K562 (cell line): ENCODE results near the gene HSPB6. TPM values are rescaled to one million over a fixed set of nuclear protein-coding genes. Genes with fewer than 3 reads are reported as not detected.

ENCODE experiments used
- CBX8 ChIP-seq: fragments of 200-600 bp; sonication (generic); IDR thresholded peaks from 2 replicates; pipeline ENCODE4 v1.6.1; 2012; ENCODE audit warnings: borderline replicate concordance, mixed run types, low read depth, mild to moderate bottlenecking, moderate library complexity, mixed read lengths, low read length, control low read depth, inconsistent platforms; ENCODE audit not compliant: poor library complexity, severe bottlenecking; ENCODE audit errors: extremely low read depth
- CHCHD3 ChIP-seq: fragments of 250-450 bp; sonication (Bioruptor Pico); IDR thresholded peaks from 2 replicates; pipeline ENCODE4 v2.1.2; 2022; ENCODE audit warnings: mild to moderate bottlenecking
- CREB1 ChIP-seq, 2 experiments: sonication (generic) in 1 of 2; formaldehyde crosslinking in 1 of 2; IDR thresholded peaks; 2 replicates each; pipeline versions ENCODE4 v1.6.1 to v1.8.0; 2012 to 2022; ENCODE audit warnings: inconsistent platforms in 1 of 2, mild to moderate bottlenecking in 1 of 2, missing genetic modification reagents in 1 of 2, moderate library complexity in 1 of 2
- DMBX1 ChIP-seq: fragments of 250-450 bp; sonication (Bioruptor Pico); IDR thresholded peaks from 2 replicates; pipeline ENCODE4 v1.8.0; 2022; ENCODE audit warnings: inconsistent platforms, mild to moderate bottlenecking, moderate library complexity, borderline replicate concordance
- GATA2 ChIP-seq: sonication (generic); formaldehyde crosslinking; IDR thresholded peaks from 2 replicates; pipeline ENCODE4 v1.4.0; 2020; ENCODE audit warnings: mild to moderate bottlenecking, missing genetic modification reagents
- HDAC3 ChIP-seq: fragments of 450-650 bp; IDR thresholded peaks from 2 replicates; pipeline ENCODE4 v1.6.1; 2018; ENCODE audit warnings: borderline replicate concordance, mild to moderate bottlenecking, moderate library complexity; ENCODE audit not compliant: partially characterized antibody
- HNRNPUL1 ChIP-seq: fragments of 200-400 bp; formaldehyde crosslinking; IDR thresholded peaks from 2 replicates; pipeline ENCODE4 v1.6.1; 2017; ENCODE audit warnings: low read length
- IRF2 ChIP-seq: sonication (generic); formaldehyde crosslinking; IDR thresholded peaks from 2 replicates; pipeline ENCODE4 v1.8.1; 2022; ENCODE audit warnings: mild to moderate bottlenecking, missing genetic modification reagents
- KDM5B ChIP-seq: fragments of 200-600 bp; sonication (generic); IDR thresholded peaks from 2 replicates; pipeline ENCODE4 v1.6.1; 2012; ENCODE audit warnings: low read depth, mild to moderate bottlenecking, moderate library complexity, low read length, control low read depth, inconsistent platforms; ENCODE audit not compliant: insufficient replicate concordance
- L3MBTL2 ChIP-seq: fragments of 450-650 bp; IDR thresholded peaks from 2 replicates; pipeline ENCODE4 v1.6.1; 2016; ENCODE audit warnings: mild to moderate bottlenecking, moderate library complexity
- MBD1 ChIP-seq: fragments of 250-450 bp; sonication (Bioruptor Pico); IDR thresholded peaks from 2 replicates; pipeline ENCODE4 v1.8.0; 2022; ENCODE audit warnings: inconsistent platforms
- MIER1 ChIP-seq: fragments of 450-650 bp; IDR thresholded peaks from 2 replicates; pipeline ENCODE4 v1.6.1; 2016; ENCODE audit warnings: antibody characterized with exemption, mild to moderate bottlenecking, low read depth
- NBN ChIP-seq: fragments of 450-650 bp; IDR thresholded peaks from 2 replicates; pipeline ENCODE4 v1.6.1; 2016; ENCODE audit warnings: low read depth, mild to moderate bottlenecking
- NFATC3 ChIP-seq: fragments of 450-650 bp; IDR thresholded peaks from 2 replicates; pipeline ENCODE4 v1.6.1; 2017; ENCODE audit warnings: mild to moderate bottlenecking
- RBM14 ChIP-seq: fragments of 200-400 bp; formaldehyde crosslinking; IDR thresholded peaks from 2 replicates; pipeline ENCODE4 v1.6.1; 2018; ENCODE audit warnings: low read depth, mild to moderate bottlenecking, low read length, moderate library complexity, borderline replicate concordance; ENCODE audit not compliant: insufficient read depth
- SMAD2 ChIP-seq: fragments of 150-350 bp; IDR thresholded peaks from 2 replicates; pipeline ENCODE4 v1.6.1; 2014; ENCODE audit warnings: low read depth, mild to moderate bottlenecking, low read length
- TAL1 ChIP-seq: fragments of 450-650 bp; IDR thresholded peaks from 2 replicates; pipeline ENCODE4 v1.6.1; 2016; ENCODE audit warnings: mild to moderate bottlenecking
- TEAD4 ChIP-seq, 2 experiments: sonication (generic) in 1 of 2; formaldehyde crosslinking in 1 of 2; IDR thresholded peaks; 2 replicates each; pipeline versions ENCODE4 v1.6.1 to v1.8.0; 2012 to 2022; ENCODE audit warnings: borderline replicate concordance in 1 of 2, inconsistent platforms in 1 of 2, low read length in 1 of 2, mild to moderate bottlenecking in 1 of 2, missing genetic modification reagents in 1 of 2
- VEZF1 ChIP-seq: fragments of 200-800 bp; sonication (Bioruptor generic); IDR thresholded peaks from 2 replicates; pipeline ENCODE4 v1.6.1; 2017; ENCODE audit warnings: missing genetic modification characterization, missing compliant biosample characterization
- XRCC3 ChIP-seq: fragments of 450-650 bp; IDR thresholded peaks from 2 replicates; pipeline ENCODE4 v1.6.1; 2017; ENCODE audit warnings: mild to moderate bottlenecking, moderate library complexity
- ZNF133 ChIP-seq: fragments of 250-450 bp; sonication (Bioruptor Pico); IDR thresholded peaks from 2 replicates; pipeline ENCODE4 v1.4.0; 2020; ENCODE audit warnings: mild to moderate bottlenecking
- ZNF143 ChIP-seq: sonication (generic); formaldehyde crosslinking; IDR thresholded peaks from 2 replicates; pipeline ENCODE4 v1.9.0; 2022; ENCODE audit warnings: mild to moderate bottlenecking, missing genetic modification reagents
- ZNF699 ChIP-seq: fragments of 250-450 bp; sonication (Bioruptor Pico); IDR thresholded peaks from 2 replicates; pipeline ENCODE4 v1.8.0; 2021; ENCODE audit warnings: mild to moderate bottlenecking, moderate library complexity; ENCODE audit not compliant: insufficient replicate concordance
- ZNF707 ChIP-seq: fragments of 250-450 bp; sonication (Bioruptor Pico); conservative IDR thresholded peaks from 2 replicates; pipeline ENCODE4 v1.8.0; 2022; ENCODE audit warnings: inconsistent platforms, mild to moderate bottlenecking, moderate library complexity
- ZNF780A ChIP-seq: fragments of 250-450 bp; sonication (Bioruptor Pico); IDR thresholded peaks from 2 replicates; pipeline ENCODE4 v1.5.0; 2021; ENCODE audit warnings: mild to moderate bottlenecking
- polyA plus RNA-seq, 8 experiments: library from polyadenylated mRNA; depleted of rRNA in 4 of 8; stranded (reverse) in 5 of 8; unstranded in 3 of 8; fragments of >200 nt; fragmentation: Nextera tagmentation in 2 of 8; fragmentation: Illumina TruSeq in 1 of 8; extraction: Ambion mirVana in 2 of 8; extraction: Trizol in 1 of 8; gene quantifications; 2 replicates each; pipeline versions ENCODE4 v1.2.1 to v1.2.3, GENCODE V29; 2011 to 2014; ENCODE audit warnings: inconsistent platforms in 1 of 8, missing spikeins in 1 of 8
- total RNA-seq, 7 experiments: library from RNA; depleted of rRNA in 6 of 7; stranded (reverse); fragments of >200 nt in 6 of 7; fragmentation: Illumina TruSeq in 2 of 7; extraction: Trizol in 2 of 7; gene quantifications; 2 replicates each; pipeline versions ENCODE4 v1.2.1 to v1.2.3, GENCODE V29; 2011 to 2021; ENCODE audit warnings: low replicate concordance in 1 of 7

Gene HSPB6
- total and polyA plus RNA-seq, 9 of the 15 experiments (the other 6 are each of a cell fraction or from before 2014, with no cell fraction given) = 0.55 TPM; not detected in 8

GRCh38 chr19:35748106-35749020 is 8.5 kb downstream of the HSPB6 start, which contains the start of gene LIN37 (continued):
- TF ChIP-seq NFATC3 (no peak), ZNF133 (no peak), HNRNPUL1 (no peak), TAL1 (no peak), ZNF143 (CRISPR knock-in tag) (peak; percentile 96), SMAD2 (no peak; the same call in 1 of the 2 replicates), IRF2 (CRISPR knock-in tag) (no peak), ZNF707 (CRISPR knock-in tag) (no peak), XRCC3 (no peak), CREB1 (IDR thresholded peaks at IDR 0.05) (peak; percentile 68), CREB1 (CRISPR knock-in tag; IDR thresholded peaks at IDR 0.05) (peak; percentile 83), MIER1 (no peak), CBX8 (no peak), TEAD4 (IDR thresholded peaks at IDR 0.05; ENCODE audit: low read length) (0 out of 2 replicates have a peak, but pooled peaks have one; percentile 4), TEAD4 (CRISPR knock-in tag; IDR thresholded peaks at IDR 0.05; ENCODE audit: borderline replicate concordance) (no peak), RBM14 (no peak), VEZF1 (CRISPR knock-in tag) (peak; percentile 69), GATA2 (CRISPR knock-in tag) (no peak; the same call in 1 of the 2 replicates), ZNF699 (CRISPR knock-in tag) (no peak), HDAC3 (no peak), KDM5B (peak; percentile 84), ZNF780A (CRISPR knock-in tag) (no peak), NBN (no peak), MBD1 (CRISPR knock-in tag) (no peak), L3MBTL2 (peak; percentile 63), DMBX1 (CRISPR knock-in tag) (no peak), CHCHD3 (CRISPR knock-in tag) (no peak)
